NK-92 (cell line): ENCODE measurements around the gene ABCG5.

Experiments used
- DNase-seq: peaks from one replicate; lab custom pipeline; 2025; ENCODE audit not compliant: unreplicated experiment; lab: John Stamatoyannopoulos, UW

ABCG5 gene

DNA sequence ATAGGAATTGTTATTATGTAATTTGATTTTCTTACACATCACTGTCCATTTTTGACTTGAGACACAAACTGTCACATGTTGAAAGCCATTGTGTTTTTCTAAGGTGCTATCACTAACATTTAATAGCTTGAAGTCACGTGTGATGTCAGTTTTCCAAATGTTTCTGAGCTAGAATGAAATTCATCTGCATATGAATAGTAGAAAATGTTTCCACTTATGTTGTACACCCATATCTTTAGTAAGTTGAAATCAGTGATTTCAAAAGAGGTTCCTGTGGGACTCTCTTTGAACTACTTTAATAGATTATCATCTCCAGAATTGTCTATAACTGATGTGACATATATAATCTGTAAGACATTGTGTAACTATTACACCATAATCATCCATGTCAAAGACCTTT, 27.8 kb downstream of the ABCG5 start:
- no peak for DNase-seq

DNA sequence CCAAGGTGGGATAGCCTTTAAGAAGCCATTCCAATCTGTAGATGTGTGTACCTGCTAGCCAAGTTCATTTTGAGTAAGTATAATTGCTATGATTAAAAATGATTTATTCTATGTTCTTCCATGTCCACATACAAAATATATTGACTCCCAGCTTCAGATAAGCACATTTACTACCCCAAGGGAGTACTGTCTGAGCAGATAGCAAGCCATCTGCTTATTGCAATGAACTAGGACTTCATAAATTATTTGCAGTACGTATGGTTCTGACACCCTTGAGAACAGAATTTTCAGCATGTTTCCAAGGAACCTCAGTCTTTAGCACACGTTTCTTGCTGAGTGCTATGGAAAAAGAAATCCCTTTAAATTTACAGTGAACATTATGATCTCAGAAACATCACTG, 28.2 kb downstream of the ABCG5 start:
- DNase-seq: no peak

DNA sequence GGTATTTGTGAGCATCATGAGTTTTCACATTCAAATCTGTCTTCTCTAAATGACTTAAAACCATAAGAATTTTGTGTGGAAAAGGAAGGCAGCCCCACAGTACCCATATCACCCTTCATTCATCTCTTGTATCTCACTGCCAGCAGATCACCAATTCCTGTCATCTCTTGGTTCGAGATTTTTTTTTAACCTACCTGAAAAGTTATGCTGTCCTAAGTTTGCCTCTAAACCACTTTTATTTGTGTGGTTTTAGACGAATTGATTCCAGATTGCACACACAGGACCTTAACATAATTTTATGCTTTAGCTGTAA, 32.0 kb downstream of the ABCG5 start:
- no peak for DNase-seq

DNA sequence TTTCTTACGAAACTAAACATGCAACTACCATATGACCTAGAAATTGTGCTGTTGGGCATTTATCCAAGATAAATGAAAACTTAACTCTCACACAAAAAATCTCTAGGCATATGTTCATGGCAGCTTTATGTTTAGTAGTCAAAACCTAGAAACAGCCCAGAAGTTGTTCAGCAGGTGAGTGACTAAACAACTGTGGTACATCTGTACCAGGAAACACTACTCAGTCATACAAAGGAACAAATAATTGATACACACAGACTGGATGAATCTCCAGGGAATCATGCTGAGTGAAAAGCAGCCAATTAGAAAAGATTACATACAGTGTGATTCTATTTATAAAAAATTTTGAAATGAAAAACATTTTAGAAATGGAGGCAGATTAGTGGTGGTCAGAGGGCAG, 35.5 kb downstream of the ABCG5 start:
- DNase-seq: no peak

DNA sequence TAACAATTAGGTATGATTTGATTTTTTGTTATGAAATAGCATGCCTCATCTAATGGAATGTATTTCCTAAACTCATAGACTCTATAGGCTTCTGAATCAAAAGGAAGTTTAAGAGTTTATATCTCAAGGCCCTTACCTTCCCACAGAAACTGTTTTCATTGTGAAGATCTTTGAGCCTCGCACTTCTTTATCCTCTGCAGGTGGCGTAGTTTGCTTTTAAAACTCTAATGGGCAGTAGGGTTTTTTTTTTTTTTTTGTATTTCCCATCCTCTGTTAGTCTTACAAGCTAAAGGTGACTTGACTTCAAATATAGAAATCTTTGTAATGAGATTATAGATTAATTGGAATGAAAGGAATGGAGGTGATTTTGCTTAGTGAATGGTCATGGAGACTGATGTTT, 36.5 kb downstream of the ABCG5 start:
- no peak for DNase-seq

DNA sequence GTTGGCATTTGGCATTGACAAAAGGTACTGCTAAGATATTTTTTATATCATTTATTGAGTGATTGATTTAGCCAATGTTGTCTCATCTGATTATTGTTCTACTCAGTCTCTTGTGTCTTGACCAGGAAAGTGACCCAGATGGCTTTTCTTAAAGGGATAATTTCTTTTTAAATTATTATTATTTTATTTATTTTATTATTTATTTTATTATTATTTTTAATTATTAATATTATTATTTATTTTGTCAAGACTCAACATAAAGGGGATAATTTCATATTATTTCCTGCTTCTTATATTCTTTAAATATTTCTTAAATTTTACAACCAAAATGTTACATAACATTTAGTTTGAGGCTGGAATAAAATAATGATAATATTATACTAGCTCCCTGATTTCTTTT, 37.7 kb downstream of the ABCG5 start:
- no peak for DNase-seq

DNA sequence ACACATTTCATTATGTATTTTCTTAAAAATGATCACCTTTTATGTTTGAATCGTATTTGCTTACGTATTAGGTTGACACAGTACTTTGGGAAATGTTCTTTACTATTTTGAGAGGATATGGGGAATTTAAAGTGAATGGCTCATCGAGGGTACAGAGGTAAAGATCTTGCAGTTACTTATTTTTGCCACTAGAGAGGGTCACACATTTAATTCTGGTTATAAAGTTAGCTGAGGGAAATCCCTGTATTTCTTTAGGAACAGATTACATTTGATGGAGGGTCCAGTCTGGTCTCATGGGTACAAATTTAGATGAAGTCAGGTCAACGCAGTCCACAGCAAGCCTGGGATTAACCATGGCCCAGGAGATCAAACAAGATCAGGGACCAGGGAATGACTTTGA, 40.3 kb downstream of the ABCG5 start:
- DNase-seq: no peak

DNA sequence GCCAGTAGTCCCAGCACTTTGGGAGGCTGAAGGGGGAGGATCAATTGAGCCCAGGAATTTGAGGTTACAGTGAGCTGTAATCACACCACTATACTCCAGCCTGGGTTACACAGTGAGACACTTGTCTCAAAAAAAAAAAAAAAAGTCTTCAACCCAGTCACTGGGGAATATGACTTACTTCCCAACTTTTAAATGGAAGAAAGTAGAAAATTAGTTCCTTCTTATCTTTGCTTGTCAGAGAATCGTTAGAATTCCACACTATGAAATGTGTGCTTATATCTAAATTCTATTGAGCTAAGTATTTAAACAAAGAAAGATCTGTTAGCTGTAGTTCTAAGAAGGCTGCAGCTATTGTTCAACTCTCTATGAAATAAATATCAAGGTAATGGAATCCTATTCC, 42.4 kb downstream of the ABCG5 start:
- no peak for DNase-seq

DNA sequence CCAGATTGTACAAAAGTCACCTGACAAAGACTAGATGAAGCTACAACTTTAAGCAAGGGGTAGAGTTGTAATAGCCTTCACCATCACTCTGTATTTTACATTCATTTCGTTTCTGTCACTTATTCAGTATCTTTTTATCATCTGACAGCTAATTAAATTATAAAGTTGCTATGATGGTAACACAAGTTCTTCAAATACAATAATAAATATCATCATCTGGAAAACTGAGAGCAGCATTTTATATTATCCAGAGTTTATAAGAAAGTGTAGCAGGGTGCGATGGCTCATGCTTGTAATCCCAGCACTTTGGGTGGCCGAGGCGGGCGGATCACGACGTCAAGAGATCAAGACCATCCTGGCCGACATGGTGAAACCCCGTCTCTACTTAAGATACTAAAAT, 43.7 kb downstream of the ABCG5 start:
- no peak for DNase-seq

DNA sequence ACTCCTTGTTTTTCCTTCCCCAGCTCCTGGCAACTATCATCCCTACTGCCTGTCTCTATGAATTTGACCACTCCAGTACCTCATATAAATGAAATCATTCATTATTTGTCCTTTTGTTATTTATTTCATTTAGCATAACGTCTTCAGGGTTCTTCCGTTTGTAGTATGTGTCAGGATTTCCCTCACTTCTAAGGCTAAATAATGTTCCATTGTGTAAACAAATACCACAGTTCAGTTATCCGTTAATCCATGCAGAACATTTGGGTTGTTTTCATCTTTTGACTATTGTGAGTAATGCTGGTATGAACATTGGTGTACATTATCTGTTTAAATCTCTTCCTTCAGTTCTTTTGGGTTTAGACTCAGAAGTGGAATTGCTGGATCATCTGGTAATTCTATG, 46.0 kb downstream of the ABCG5 start:
- DNase-seq: no peak

DNA sequence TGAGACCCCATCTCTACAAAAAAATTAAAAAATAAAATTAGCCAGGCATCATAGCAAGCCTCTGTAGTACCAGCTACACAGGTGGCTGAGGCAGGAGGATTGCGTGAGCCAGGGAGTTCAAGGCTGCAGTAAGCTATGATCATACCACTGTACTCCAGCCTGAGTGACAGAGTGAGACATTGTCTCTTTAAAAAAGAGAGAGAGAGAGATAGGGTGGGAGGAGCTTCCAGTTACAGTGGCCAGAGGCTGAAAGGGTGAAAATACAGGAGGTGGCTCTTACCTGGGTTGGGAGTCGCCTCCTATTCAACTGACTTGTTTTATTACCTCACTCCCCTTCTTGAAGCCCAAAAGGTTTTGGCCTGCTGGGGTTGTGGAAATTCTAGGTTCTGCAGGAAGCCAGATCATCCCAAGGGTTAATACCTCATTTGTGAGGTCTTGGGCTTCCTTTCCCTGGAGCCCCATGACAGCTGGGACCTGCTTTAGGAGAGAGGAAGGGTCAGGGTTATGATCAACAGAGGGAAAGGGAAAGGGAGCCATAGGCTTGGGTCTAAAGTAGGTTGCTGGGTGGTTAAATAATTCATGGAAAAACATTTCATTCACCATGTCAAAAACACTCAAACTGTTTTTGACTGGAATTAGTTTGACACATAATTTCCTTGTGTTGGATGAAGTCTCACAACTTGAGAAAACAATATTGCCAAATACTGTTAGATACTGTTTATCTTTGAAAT, 47.4 kb downstream of the ABCG5 start:
- DNase-seq: no peak

DNA sequence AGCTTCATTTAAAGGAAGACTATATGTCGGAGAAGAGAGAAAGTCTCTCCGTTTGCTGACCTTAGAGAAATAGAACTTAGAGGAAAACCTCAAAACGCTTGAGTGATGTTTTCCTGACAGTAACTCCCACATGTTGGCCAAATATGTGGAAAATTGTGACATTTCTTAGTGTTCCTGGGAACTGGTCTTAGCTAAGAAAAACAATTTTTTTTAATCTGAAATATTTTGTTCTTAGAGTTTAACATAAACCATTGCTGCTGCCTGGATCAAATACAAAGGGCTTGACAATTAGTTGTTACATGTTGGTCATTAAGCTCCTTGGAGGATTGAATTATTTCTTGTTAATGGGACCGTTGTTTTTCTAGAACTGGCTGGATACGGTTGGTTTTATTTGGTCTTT, 48.5 kb downstream of the ABCG5 start:
- no peak for DNase-seq

DNA sequence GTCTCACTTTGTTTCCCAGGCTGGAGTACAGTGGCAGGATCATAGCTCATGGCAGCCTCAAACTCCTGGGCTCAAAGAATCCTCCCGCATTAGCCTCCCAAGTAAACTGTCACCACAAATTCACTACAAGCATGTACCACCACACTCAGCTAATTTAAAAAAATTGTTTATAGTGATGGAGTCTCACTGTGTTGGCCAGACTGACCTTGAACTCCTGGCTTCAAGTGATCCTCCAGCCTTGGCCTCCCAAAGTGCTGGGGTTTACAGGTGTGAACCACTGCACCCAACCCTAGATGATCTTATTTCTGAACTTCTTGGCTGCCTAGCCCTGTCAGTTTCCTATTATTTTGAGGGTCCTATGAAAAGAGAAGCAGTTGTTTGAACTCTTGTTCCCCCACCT, 50.0 kb downstream of the ABCG5 start:
- DNase-seq: no peak

DNA sequence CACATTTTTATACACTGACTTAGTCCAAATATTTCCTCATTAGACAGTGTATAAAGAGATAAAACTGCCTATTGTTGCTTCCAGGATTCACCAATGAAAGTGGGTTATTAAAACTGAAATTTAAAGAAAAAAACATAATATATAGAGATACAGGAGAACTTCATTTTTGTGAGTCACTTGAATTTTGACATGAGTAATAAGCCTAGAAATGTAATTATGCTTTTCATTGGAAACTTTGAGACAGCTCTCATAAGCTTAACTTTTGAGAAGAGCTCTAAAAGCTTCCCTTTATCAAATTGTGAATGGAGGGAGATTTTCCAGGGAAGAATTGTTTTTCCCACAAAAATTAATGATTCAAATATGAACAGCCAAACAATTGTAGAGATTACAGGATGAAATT, 50.7 kb downstream of the ABCG5 start:
- no peak for DNase-seq

DNA sequence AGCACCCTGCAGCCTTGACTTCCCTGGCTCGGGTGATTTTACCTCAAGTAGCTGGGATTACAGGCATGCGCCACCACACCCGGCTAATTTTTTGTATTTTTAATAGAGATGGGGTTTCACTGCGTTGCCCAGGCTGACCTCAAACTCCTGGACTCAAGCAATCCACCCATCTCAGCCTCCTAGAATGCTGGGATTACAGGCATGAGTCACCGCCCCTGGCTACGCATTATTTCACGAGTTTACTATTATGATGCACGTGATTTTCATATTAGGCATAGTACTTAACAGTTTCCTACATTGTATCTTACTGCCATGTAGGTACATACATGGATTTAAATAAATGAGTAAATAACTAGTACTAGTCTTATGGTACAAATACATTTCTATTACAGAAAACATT, 60.4 kb downstream of the ABCG5 start:
- DNase-seq: no peak

DNA sequence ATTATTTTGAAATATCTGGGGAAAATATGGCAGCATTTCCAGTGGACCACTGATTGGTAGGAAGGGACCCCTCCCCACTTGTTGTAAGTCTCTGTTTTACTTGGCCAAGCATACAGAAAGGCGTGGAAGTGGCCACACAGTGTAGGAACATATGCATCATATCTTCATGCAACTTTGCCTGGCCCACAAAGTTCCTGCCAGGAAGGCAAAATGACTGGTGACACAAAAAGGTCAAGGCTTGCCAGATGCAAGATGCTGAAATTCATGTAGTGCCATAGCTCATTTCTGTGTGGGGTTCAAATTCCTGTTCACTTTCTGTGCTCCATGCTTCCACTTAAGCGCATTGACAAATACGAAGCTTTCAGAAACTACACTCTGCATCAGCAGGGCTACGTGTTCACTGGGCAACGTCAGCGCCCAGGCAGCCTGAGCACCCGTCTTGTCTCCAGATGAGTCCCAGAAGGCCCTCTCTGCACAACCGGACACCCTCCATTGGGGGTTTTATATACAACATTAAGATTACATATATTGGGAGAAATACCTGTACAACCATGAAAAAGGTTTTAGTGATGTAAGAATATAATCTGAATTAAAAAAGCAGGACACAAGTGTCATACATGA, 61.2 kb downstream of the ABCG5 start:
- no peak for DNase-seq

DNA sequence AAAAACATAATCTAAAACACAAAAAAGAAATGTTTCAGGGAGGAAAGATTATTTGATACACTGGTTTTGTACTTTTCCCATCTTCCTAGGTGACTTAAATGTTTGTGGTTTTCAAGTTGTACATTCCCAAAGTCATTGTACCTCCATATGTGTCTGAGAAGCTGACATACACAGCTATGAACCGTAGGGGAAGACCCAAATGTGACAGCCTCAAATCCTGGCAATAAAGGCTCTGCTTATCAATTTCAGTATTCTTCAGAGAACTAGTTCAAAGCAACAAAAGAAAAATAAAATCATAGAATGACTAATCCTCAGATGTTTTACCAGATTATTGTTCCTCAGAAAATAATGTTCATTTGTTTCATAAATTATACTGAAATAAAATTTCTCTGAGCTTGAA, 62.3 kb downstream of the ABCG5 start:
- no peak for DNase-seq

DNA sequence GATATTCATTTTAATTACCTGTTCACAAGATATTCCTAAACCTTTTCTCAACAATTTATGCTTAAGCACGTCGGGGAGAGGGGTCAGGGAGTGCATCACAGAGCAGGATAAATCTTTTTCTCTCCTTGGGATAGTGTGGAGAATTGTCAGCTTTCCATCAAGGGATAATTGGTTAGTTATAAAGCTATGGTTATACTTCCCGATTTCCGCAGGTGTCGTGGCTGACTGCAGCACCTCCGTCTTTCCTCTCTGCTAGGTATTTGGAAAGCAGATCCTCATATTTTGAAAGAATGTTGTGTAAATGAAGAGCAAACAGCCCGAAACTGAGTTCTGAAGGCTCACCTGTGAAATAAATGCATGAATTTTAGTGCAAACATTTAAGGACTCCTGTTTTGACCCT, 64.0 kb downstream of the ABCG5 start:
- no peak for DNase-seq

DNA sequence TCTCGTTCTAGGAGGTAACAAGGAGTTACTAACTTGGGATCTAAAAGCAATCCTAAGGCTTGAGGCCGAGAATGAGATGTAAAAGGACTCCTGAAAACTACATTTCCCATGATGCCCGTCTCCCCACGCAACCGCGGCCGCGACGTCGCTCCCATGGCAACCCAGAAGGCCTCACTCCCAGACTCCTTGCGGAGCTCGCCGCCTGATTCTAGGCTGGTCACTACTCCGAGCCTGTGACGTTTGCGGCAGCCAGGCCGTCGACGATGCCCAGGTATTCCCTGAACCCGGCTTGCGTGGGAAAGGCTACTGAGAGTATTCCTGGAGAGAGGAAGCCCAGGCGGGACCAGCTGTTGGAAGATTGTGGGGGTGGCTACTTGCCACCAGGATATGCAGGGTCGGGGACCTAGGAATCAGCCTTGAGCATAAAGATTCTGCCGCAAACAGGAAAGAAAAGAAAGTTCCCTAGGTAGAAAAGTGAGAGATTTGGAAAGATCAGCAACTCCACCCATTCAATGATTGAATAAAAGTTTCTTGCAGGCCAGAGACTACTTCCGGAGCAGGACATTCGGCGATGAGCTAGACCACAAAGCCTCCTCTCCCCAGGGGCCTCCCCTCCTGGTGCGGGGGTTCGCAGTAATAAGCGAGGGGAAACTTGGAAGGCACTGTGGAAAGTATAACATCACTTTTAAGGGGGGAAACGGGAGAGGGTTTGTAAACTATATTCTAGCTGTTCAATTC, 64.6 kb downstream of the ABCG5 start, which contains the start of gene DYNC2LI1:
Gene DYNC2LI1, plus strand, starts transcription at position 164 of the 738 bp plus-strand sequence. Its CDS starts 100 bp downstream, at position 264.
- no peak for DNase-seq

DNA sequence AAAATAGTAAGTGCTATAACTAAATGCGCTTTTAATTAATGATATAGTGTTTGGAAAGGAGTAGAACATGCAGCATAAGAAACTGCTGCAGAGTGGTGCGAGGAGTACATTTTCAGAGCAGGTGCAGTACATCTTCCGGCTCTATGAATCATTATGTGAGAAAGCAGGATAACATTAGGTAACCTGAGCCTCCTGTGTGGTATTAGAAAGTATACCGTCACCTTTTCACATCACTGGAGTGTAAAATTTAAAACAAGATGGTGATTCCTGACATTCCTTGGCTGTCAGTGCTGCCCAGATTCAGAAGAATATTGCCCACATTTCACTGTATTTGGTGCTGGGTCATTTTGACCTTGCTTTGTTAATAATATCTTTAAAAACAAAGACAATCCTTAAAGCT, 72.6 kb downstream of the ABCG5 start:
- no peak for DNase-seq

DNA sequence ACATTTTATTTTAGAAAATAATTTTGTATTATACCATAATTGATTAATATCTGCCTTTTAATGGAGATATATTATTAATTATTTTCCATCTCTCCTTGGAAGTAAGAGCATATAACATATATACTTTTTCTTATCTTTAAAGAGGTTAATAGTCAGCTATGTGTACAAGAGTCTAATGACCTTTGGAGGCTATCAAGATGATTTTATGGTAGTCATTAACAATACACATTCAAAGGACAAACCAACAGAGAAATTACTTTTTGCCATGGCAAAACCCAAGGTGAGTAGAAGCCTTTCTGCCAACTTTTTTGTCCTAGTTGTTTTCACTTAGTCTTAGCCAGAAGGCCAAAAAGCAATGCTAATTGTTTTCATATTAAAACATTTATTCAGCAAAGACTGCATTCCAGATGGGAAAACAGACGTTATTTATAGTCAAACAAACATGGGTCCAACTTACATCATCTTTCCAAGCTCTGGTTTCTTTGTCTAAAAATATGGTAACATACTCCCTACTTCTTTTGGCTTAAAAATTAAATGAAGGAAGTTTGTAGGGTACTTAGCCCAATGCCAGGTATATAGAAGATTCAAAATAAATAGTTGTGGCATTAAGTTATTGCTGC, 74.4 kb downstream of the ABCG5 start:
- DNase-seq: no peak

DNA sequence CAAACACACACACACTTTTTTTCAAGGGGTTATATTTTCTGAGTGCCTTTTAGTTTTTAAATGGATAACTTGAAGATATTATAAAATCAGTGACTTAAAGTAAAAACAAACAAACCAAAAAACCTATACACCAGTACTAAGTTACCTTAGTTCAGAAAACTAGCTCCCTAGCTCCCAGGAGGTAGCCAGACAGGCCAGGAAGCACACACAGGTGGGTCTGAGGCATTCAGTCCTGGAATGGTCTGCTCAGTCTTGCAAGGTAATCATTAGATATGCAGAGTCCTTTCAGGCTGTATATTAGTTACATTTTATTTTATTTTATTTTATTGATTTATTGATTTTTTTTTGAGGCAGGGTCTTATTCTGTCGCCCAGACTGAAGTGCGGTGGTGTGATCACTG, 75.5 kb downstream of the ABCG5 start:
- no peak for DNase-seq
